Activated T-helper 1 cell treated with Interleukin-2 at 50 U/mL for 16 hours (primary cell): ENCODE data around the gene KLF2.
A peak's percentile ranks its signal among the peaks of the same experiment; 100 is the strongest.
"Not testable (repeated sequence)": the region's sequence is repeated elsewhere in the genome, so short reads cannot be mapped to it uniquely, and the experiment has no call there.

Source experiments
- DNase-seq: peaks from one replicate; pipeline ENCODE4 v3.0.0-alpha.2; 2020; ENCODE audit warnings: low read depth

KLF2 gene

GRCh38 chr19:16338470-16339360, 14.1 kb downstream of the KLF2 start:
- DNase-seq, result peak; percentile 30

DNA sequence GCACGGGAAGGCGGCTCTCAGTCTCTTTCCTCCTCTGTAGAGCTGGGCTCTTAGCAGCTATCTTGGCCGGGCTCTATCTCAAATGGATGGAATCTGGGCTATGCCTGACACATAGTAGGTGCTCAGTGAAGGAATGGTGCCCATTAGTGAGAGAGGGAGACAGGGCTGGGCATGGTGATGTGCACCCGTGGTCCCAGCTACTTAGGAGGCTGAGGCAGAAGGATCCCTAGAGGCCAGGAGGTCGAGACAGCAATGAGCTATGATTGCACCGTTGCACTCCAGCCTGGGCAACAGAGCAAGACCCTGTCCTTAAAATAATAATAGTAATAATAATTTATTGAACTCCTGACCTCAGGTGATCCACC, 14.7 kb downstream of the KLF2 start:
- DNase-seq, result no peak

DNA sequence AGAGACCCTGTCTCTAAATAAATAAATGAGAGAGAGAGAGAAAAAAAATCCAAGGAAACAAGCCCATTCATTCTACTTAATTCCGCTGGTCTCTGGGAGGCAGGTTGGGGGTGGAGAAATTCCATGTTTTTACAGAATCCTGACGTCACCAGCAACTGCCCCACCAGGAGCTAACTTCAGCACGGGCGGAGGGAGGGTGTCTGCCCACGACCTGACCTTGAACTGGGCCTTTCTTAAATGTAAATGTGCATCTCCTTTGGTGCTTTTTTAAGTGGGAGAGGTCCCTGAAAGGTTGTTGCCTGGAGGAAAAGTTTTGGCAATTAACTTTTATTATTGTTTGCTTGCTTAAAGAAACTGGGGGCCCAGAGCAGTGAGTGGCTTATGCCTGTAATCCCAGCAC, 15.5 kb downstream of the KLF2 start:
- no peak for DNase-seq

GRCh38 chr19:16340654-16341053, 16.0 kb downstream of the KLF2 start:
- DNase-seq, result no peak

DNA sequence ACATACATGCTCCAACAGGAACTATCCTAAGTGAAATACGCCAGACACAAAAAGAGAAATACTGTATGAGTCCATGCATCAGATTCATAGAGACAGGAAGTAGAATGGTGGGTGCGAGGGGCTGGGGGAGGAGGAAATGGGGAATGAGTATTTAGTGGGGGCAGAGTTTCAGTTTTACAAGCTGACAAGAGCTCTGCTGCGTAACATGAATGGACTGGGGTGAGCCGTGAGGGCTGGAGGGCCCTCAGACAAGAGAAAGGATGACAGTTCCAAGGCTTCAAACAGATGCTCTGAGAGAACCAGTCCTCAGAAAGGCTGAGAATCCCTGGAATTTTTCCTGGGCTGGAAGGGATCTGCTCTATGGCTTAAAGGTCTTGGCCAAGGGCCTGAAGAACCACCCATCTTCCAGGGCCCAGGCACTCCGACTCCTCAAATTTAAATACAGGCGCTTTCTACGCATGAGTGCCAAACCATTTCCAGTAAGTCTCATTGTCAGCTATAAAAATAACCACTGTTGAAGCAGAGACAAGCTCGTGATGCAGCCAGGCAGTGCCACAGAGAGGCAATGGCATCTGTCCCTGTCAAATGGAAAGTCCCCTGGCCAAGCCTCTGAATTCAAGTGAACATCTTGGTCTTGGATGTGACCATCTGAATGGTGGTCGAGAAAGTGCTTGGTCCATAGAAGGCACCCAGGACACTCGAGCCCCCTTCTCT, 17.5 kb downstream of the KLF2 start:
- DNase-seq, result no peak

- no peak for DNase-seq
Measured at GRCh38 chr19:16343156-16343555, 18.5 kb downstream of the KLF2 start.

DNA sequence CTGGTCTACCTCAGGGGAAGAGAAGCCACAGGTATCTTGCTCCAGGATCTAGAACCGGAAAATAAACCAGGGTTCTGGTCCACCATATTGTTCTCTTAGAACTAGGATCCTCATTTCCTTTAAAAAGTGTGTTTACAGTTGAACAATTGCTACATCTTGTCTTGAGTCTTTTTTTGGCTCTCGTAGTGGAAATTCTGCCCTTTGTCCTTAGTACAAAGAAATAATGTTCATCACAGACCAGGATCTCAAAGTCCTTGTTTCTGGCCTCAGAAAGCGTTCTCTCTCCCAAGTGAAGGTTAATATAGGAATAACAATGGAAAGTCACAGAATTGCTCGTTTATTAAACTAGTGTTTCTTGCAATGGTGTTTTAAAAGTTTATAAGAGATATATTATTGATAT, 20.8 kb downstream of the KLF2 start:
- no peak for DNase-seq

- DNase-seq, result not testable (repeated sequence)
Measured at GRCh38 chr19:16347099-16347498, 22.5 kb downstream of the KLF2 start.

GRCh38 chr19:16347706-16348105, 23.1 kb downstream of the KLF2 start:
- DNase-seq, result no peak

DNA sequence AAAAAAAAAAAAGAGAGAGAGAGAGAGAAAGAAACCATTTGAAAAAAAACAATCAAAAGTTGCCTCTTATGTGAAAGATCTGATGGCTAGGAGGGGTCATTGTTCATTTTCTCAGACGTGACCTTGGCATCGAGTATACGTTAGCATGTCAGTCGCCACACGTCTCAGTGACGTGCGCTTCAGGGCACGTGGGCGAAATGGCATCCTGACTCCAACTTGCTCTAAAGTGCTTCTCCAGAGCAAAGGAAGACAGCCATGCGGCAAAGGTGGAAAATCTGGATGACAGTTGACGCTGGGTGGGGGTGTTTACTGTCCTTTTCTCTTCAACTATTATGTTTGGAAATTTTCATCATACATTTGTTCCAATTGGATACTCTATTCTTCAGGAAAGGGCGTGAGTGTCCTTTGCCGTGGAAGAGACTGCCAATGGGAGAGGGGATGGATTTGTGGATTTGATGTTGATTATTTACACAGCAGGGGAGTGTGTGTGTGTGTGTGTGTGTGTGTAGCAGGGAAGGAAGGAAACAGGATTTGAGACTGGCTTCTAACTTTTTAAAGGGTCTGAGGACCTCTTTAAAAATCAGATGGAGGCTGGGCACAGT, 25.0 kb downstream of the KLF2 start:
- DNase-seq, result no peak

- DNase-seq, result no peak
Measured at GRCh38 chr19:16351133-16351809, 26.6 kb downstream of the KLF2 start.

- no peak for DNase-seq
Measured at GRCh38 chr19:16355293-16356043, 30.8 kb downstream of the KLF2 start.

GRCh38 chr19:16358456-16358855, 33.8 kb downstream of the KLF2 start:
- DNase-seq, result no peak

GRCh38 chr19:16359074-16359473, 34.4 kb downstream of the KLF2 start:
- no peak for DNase-seq

DNA sequence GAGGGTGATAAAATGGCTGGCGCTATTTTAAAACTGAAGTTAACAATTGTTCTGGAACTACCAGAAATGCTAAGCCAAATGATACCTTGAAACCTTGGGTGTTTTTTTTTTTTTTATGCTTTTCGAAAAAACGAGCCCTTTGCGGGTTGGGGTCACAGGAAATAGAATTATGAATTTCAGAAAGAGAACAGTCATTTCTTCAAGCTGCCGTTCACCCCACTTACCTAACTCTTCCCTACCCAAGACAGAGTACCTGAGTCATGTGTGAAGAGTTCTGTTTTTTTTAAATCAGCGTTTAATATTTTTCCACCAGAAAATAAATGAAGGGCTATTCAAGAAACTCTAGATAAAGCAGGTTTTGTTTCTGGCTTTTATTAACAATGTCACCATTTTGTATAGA, 35.3 kb downstream of the KLF2 start:
- DNase-seq, result no peak

DNA sequence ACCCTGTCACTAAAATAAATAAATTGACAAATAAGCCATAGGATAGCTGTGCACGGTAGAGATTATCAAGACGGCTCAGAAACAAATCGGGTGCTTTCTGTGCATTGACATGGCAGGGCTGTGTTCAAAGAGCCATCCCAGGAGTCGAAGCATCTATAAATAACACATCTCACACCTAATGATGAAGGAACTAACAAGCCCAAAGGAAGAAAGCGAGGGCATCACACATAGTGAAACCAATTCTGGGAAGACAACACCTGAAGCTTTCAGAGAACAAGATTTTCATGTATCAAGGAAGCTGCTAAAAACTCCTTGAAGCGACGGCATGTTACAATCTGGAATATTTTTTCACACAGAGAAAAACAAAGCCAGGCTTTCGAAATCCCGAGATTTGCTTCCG, 36.1 kb downstream of the KLF2 start:
- DNase-seq, result no peak

DNA sequence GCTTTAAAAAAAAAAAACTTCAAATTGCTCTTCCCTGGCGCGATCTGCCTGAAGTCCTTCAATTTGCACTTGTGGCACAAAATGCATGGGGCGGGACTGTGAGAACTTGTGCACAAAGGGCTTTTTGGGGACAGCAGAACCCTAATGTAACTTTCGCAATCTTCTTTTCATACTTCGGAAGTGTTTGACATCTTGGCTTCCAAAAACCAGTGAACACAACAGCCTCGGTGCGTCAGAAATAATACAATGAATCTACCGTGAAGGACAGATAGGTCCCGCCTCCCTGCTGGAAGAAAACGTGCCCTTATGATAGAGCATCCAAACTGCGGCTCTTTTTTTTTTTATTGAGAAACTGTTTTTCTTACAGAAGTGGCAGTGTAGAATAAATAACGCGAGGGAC, 36.6 kb downstream of the KLF2 start:
- no peak for DNase-seq

DNA sequence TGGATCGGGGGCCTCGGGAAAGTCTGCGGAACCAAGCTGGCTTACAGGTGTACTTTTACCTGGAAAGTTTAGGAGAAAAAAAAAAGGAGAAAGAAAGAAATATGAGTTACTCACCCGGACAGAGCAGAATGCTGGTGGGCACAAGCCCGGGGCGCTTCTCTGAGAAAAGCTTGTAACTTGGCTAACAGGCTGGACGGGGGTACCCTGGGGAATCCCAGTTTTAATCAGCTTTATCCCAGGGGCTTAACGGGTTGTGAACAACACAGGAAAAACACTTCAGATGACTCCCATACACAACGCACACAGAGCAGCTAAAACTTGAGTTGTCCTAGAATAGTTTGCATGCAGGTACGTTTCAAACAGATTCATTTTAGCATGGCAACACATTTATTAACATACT, 37.3 kb downstream of the KLF2 start:
- no peak for DNase-seq

DNA sequence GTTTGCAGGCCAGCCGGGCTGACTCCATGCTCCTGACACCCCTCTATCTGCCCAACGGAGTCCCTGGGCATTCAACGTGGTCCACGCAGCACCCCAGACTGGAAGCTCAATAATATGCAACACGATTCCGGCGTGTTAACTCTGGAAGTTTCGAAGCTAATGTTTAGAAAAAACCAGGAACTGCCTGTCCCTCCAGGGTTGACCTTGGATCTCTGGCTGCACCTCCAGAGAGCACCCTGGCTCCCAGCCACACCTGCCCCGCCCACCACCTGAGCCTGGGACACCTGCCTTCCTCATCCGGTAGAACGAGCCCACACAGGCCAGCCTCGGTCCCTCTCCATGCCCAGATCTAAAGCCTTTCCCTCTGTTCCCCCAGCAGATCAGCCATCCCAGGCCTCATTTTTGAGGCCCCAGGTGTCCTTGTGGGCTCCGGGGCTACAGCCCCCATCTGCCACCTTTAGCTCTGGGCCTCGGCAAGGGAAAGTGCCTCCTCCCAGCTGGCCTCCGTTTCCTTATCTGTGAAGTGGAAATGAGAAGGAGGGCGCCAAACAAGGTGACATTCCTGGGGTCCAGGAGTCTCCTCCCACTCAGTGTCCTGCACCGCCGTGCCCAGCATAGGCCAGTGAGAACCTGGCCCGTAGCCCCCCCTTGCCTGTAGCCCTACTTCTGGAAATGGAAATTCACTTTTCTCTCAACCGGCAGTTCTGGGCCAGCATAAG, 38.7 kb downstream of the KLF2 start:
- DNase-seq, result no peak

- DNase-seq, result no peak
Measured at GRCh38 chr19:16363852-16364230, 39.2 kb downstream of the KLF2 start.

DNA sequence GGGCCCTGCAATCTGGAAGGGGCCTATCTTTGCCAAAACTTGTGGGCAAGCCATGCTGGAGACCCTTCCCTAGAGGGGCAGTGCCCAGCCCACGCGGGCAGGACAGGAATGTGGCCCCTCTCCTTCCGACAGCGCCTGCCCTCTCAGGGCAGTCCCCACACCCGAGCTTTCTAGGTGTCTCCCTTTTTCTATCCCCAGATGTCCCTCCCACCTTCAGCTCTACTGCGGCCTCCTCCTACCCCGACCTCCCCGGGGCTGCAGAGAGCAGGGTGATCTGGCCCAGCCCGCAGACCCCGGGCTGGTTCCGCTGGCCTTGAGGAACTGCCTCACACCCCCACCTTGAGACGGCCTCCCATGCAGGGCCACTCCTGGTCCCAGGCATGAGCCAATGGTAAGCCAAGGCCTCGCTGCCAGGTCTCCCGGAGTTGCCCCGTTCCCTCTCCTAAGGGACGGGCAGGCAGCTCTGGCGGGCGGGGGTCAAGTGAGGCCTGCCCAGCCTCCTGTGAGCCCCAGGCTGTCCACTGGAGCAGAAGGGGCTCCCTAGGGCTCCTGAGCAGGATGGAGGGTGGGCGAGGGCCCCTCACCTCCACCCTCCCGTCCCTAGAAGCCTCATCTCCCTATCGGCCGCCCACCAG, 39.7 kb downstream of the KLF2 start:
- no peak for DNase-seq
